ENCODE data around the gene DENND2A.

GRCh38 chr7:140592964-140593671 lies 47.5 kb downstream of the DENND2A start:
- TF ChIP-seq MYC (IDR thresholded peaks at IDR 0.05; ENCODE audit: low read depth, low read length) (no peak), CTCF (IDR thresholded peaks at IDR 0.05; ENCODE audit: low read depth, low read length) (no peak)

Data from NB4 (cell line).